ENCODE results near the gene KMT2D.

KMT2D gene

GRCh38 chr12:49015196-49015595 is 45.4 kb downstream of the KMT2D start:
- DNase-seq: no peak

DNA sequence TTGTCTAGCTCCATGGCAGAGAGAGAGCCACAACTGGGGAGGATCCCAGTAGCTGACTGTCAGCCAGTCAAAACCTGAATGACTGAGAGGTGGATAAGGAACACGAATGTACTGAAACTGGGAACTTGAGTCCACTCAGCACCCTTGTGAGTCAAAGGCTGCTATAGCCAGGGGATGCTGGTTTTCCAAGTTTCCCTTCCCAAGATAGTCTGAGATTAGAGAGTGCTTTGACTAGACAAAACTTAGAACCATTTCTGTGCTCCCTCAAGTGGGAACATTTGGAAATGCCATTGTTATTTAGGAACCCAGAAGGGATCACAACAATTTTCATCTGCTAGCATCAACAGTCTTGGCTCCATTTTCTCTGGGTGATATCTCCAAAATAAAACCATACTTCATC is 46.0 kb downstream of the KMT2D start:
- no peak for DNase-seq

DNA sequence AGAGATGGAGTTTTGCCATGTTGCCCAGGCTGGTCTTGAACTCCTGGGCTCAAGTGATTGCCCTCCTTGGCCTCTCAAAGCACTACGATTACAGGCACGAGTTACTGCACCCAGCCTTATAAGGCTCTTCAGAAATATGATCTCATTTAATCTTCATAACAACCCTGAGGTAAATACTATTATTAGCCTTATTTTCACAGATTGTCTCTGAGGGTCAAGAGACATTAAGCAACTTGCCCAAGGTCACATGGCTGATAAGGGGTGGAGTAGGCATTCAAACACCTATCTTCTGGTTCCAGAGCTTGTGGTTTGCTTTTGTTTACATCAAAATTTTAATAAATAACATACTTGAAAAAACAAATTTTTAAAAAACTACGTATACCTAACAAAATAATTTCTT is 47.2 kb downstream of the KMT2D start:
- DNase-seq: no peak

DNA sequence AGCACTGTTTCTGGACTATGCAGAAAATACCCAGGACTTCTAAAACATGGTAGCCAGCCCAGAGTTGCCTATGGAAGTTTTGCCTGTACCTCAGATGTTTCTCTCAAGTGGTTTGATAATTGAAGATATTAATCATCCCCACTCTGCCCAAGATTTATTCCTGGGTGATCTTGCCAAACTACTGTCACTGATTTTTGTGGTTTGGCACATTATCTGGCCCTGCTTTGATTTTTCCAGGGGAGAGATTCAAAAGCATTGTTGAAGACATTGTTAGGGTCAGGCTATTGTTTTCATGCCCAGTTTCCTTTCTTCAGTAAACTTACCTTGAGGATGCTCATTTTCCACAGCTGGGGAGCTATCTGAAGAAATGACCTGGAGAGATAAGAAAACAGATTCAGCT is 47.9 kb downstream of the KMT2D start:
- no peak for DNase-seq

All from activated T-cell treated with anti-CD3 and anti-CD28 coated beads for 4 hours (primary cell).